ENCODE results near the gene ZNF280D.
"Not testable (repeated sequence)": the region's sequence is repeated elsewhere in the genome, so short reads cannot be mapped to it uniquely, and the experiment has no call there.

ZNF280D gene

DNA sequence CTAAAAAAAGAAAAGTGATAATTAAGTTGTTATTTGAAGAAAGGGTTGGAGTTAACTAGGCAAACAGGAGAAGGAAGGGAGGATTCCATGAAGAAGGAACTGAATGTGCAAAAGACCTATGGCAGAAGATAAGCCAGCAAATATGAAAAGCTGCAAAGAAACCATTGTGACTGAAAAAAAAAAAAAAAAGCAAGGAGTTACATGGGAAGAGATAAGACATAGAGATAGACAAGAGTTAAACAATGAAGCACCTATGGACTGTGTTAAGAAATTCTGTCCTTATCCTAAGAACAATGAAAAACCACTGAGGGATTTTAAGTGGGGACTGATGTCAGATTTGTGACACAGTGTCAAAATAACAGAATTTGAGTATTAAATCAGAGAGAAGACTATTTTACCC lies 17.0 kb downstream of the ZNF280D start:
- no peak for DNase-seq (ENCODE audit: low spot score)

DNA sequence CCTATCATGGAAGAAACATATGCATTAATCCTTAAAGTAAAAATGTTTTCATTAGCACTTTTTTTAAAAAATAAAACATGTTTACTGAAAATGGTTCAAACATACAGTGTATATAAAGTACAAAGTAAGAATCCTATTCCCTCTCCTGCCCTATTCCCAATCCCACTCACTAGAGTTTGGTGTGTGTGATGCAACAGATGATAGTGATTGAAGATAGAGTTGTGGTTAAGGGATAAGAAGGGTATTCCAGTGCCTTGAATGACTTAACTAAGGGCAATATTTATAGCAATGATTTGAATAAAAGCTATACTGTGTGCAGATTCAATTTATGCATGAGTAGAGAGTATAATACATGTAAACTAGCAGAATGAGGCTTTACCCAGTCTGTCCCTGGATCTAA lies 18.1 kb downstream of the ZNF280D start:
- DNase-seq (ENCODE audit: low spot score): no peak

DNA sequence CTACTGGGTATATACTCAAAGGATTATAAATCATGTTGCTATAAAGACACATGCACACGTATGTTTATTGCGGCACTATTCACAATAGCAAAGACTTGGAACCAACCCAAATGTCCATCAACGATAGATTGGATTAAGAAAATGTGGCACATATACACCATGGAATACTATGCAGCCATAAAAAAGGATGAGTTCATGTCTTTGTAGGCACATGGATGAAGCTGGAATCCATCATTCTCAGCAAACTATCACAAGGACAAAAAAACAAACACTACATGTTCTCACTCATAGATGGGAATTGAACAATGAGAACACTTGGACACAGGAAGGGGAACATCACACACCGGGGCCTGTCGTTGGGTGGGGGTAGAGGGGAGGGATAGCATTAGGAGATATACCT lies 23.8 kb downstream of the ZNF280D start:
- not testable (repeated sequence) for DNase-seq (ENCODE audit: low spot score)

DNA sequence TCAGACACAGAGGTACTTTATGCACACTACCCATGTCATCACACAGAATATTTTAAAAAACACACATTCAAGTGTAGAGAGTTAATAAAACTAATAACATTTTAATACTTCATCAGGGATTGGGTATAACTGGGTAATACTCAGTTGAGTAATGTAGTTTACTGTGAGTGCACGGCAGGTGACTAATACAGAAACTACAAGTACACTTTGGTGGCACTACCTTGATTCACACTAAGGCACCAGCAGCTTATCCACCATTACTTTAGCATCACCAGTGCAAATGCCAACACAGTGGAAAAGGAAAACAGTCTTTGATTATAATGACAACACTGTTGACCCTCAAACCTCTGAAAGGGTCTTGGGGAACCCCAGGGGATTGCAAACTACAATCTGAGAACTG lies 33.6 kb downstream of the ZNF280D start:
- DNase-seq (ENCODE audit: low spot score): no peak

DNA sequence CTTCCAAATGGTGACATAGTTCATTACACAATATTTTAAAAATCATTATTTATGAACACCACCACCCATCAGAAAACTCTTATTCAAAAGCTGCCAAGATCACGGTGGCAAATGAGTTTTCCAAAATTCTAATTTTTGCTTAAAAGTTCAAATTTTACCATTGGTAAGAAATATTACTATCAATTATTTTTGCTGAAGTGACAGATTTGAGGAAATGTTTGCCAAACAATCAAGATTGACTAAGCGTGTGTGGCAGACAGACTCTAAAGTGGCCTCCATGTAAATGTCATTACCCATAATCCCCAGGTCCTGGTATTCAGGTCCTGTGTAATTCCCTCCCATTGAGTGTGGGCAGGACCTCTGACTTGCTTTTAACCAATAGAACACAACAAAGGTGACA lies 35.0 kb downstream of the ZNF280D start:
- DNase-seq (ENCODE audit: low spot score): no peak

DNA sequence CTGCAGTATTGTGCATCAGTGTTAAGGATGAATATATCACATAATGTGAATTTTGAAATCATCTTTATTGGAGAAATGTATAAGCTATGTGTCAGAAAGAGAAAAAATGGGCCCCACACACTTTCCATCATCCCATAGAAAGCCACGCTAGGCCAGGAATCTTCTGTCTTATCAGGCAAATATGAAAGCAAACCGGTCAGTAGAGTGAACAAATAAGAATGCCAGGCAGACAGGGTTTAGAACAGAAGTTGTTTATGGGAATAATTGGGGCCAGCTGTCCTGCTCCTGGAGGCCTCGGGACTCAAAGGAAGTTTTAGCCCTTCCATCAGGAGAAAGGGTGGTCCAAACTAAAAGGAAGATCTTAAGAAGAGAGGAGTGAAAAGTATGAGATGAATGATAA lies 39.5 kb downstream of the ZNF280D start:
- no peak for DNase-seq (ENCODE audit: low spot score)

DNA sequence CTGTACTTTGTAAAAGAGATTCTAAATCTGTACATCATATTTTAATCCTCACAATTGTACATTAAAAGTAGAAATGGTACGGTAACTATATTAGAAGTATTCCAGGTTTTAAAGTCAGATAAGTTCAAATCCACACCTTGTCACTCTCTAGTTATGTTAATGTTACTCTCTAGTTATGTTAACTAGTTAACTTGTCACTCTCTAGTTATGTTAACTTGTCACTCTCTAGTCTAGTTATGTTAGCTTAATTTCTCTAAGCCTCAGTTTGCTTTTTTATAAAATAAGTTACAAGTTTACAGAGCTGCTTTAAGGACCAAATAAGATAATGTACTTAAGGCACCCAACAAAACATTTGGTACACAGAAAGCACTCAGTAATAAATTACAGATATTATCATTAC lies 42.6 kb downstream of the ZNF280D start:
- DNase-seq (ENCODE audit: low spot score): no peak

DNA sequence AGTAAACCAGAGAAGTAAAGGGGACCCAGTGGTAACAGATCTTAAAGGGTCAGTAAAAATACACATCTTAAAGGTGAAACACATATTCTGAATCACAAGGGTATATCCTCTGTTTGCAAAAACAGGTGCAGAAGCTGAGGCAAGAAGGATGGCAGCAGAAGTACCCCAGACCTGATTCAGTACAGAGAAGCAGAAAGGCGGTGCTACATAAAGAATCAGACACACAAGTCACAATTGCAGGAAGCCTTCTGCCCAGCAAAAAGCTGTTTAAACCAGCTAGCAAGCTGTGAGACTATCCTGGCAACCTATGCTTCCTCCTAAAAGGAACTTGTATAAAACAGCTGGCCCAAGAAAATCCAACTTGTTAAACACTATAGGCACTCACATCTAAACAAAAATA lies 49.4 kb downstream of the ZNF280D start:
- DNase-seq (ENCODE audit: low spot score): no peak

DNA sequence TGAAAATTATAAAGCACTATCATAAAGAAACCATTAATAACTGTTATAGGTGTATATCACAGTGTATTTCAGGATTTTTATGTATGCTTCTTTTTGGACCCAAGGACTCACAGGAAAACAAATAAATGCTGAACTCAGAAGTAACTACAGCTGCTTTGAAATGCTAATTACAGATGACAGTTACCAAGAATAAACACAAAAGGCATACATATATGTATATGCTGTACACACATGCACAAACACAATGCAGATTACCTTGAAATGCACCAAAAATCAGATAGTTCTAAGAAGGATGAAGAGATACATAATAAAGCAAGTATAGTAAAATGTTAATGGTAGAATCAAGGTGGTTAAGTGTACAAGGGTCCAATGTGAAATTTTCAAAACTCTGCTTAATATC lies 52.2 kb downstream of the ZNF280D start:
- DNase-seq (ENCODE audit: low spot score): no peak

DNA sequence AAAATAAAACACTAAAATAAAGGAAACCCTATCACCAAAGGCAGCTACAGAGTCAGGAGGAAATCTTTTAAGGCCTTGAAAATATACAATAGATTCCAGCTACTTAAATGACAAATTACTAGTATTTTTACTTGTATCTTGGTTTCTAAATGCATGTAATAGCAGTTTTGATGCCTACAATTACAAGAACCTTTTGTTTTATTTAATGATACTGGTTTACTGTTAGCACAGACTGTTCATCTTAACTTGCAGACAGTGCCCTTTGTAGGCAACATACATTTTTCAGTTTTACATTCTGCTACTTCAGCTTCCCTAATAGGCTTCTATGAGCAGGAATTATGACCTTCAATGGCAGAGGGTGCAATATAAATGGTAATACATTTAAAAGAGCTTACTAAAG lies 54.1 kb downstream of the ZNF280D start:
- no peak for DNase-seq (ENCODE audit: low spot score)

DNA sequence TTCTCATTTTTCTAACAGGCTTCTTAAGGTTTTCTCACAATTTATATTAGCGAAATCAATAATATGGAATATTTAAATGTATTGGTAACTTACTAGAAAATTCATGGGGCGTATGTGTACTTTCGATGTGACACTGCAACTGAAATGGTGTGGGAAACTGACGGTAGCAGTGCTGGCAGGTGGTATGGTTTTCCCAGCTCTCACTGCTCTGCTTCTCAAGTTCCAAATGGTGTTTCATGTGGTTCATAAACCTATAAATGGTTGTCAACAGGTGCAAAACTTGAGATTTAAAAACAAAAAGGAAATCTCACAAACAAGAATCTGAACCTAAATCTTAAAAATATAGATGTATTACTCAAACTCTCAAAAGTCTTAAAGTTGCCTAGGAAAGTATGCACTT lies 54.7 kb downstream of the ZNF280D start:
- DNase-seq (ENCODE audit: low spot score): no peak

DNA sequence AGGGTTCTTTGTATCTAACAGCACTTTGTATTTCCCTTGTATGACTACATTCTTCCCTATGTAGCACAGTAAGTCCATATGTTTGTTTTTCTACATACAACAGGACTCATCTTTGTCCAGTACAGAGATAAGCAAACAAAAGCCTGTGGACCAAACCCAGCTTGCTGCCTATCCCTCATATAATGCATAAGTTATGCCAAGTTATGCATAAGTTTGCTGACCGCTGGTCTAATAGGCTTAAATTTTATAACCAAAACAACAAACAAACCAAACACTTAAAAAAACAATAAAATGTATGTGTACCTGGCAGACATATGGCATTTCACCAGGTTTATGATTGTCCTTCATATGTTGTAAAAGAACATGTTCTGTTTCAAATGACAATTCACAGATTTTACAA lies 56.0 kb downstream of the ZNF280D start:
- DNase-seq (ENCODE audit: low spot score): no peak

DNA sequence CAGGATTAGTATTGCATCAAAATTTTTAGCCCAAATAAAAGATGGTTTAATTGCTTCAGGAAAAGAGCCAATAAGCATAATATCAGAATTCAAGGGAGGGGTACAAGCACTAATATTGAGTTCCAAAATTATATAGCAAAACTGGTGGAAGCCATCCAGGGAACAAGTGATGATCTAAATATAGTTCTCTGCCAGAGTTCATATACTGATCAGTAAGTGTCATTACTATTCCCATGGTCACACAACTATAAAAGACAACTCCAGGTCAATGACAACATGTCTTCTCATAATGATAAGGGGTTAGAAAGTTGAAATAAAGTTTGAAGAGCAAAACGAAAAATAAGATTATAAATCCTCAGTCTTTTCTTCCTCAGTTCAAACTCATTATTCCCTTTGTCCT lies 57.4 kb downstream of the ZNF280D start:
- no peak for DNase-seq (ENCODE audit: low spot score)

DNA sequence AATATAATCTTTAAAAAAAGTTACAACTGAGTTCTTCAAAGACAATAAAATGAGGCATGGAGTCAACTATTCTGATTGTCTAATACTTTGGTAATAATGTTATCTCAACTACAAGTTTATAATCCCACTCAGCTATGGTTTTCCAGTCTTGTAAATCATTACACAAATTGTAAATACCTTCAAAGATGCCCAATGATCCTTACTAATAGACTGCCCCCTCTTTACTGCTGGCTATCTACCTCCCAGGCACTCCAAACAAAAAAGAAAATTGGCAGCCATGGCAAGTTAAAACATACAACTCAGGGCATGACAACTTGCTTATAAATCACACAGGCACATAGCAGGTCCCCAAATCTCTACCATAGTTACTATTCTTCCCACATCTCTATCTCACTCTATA lies 58.5 kb downstream of the ZNF280D start:
- DNase-seq (ENCODE audit: low spot score): no peak

DNA sequence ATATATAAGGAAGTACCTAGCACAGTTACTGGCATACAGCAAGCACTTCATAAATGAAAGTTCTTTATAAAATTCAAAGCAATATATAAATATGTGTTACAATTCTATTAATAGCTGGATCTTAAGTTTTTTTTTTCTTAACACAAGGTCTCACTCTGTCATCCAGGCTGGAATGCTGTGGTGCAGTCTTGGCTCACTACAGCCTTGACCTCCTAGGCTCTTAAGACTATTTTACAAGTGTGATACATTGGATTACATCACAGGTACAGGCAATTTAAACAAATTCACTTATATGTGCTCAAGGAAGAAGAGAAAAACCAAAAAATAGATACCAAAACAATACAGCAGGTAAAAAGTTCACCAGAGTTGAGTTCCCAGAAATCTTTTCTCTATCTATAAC lies 60.6 kb downstream of the ZNF280D start:
- DNase-seq (ENCODE audit: low spot score): no peak

DNA sequence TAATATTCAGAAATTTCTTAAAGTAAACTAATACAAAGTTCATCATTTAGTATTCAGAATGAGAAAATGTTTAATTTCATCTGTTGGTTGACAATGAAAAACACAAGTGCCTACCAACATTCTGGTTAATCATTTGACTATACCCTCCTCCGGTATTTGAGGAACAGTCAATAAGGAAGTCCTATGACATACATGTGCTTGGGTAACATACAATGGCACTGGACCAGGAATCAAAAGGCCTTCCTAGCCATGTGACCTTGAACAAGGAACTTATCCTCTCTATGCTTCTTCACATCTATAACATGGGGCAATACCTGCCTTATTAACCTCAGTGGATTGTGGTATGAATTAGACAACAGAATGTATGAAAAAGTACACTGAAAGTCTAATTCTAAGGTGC lies 65.8 kb downstream of the ZNF280D start:
- no peak for DNase-seq (ENCODE audit: low spot score)

DNA sequence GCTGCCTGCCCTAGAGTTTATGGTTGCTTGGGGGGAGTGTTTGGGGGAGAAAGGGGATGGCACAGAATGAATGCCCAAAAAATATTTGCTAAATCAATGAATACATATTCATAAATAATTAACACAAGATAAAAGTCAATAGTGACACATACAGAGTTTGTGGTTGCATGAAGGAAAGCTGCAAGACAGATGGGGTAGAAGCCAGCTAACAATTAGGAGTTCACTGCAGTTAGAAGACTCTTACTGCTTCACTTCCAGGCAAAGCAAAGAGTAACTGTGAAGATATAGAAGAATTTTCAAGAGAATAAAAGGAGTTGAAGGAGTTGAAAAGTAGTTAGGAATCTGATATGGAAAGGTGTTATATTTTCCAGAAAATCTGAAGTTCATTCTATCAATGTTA lies 72.4 kb downstream of the ZNF280D start:
- DNase-seq (ENCODE audit: low spot score): no peak

DNA sequence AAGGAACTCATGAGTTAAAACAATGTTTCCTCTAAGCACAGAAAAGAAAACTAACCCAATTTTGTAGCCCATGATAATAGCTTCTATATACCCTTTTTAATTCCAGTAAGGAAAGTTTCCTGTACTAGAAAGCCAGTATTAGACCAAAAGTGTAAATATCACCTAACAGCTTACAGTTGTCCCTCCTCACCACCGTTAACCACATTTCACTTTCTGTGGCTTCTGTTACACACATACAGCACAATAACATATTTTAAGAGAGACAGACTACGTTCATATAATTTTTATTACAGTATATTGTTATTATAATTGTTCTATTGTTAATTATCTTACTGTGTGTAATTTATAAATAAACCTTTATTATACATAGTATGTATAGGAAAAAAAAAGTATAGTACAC lies 74.1 kb downstream of the ZNF280D start:
- DNase-seq (ENCODE audit: low spot score): no peak

DNA sequence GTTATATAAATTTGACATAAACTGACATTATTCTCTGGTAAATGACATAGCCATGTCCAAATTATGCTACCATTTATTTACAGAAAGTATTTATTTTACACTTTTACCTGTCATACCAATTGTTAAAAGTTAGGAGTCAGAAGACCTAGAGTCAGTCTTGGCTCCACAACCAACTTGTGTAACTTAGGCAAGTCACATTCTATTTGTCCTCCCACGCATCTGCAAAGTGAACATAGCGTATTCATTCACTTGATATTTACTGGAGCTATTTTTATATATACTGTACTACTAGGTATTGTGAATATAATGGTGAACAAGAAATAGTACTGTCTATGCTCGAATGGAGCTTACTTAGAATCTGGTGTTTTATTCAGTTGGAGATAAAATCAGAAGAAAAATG lies 78.7 kb downstream of the ZNF280D start:
- no peak for DNase-seq (ENCODE audit: low spot score)

DNA sequence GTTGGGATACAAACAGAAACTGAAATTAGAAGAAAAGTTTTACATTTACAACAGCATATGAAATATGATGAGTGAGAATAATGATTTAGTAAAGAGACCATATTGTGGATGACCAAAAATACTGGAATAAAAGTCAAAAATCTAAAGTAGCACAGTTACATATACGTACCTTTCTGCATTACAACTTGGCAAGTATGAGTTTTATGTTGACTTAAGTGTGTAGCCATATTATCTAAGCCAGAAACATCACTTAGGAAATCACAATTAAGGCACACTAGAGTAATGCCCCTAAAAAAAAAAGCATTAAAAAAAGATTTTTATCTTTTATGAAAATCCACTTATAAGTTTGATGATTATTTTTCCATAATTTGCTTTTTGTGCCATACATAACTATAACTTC lies 79.1 kb downstream of the ZNF280D start:
- no peak for DNase-seq (ENCODE audit: low spot score)

DNA sequence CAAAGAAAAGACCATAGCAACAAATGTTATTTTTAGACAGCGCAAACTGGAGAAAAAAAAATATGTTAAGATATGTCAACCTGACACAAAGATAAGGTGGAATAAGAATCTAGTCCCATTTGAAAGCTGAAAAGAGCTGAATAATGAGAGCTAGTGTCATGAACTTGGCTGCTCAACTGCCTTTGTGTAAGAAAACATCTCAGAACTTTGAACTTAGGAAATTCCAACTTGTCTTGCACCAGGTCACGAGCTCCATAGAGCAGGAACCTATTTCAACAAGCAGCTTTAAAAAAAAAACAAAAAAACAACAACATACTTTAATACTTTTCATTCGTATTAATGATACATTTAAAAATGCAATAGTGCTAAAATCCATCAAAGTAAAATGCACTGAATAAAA lies 79.5 kb downstream of the ZNF280D start:
- no peak for DNase-seq (ENCODE audit: low spot score)

DNA sequence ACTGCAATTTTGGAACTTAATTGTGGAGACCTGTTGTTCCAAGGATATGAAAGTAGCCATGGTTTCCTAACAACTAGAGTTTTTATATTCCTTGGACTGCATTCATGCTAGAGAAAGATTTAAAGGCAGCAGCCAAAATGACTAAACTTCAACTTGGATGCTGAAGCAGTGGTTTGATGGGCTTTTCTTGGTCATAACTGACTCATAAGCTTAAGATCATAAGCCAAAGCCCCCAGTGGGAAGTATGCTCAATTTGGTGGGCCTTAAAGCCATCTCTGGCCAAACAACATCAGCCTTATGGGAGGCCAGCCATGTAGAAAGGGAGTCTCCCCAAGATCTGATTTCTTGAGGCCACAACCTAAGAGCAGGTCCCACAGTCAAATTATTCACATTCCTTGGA lies 80.2 kb downstream of the ZNF280D start:
- no peak for DNase-seq (ENCODE audit: low spot score)

DNA sequence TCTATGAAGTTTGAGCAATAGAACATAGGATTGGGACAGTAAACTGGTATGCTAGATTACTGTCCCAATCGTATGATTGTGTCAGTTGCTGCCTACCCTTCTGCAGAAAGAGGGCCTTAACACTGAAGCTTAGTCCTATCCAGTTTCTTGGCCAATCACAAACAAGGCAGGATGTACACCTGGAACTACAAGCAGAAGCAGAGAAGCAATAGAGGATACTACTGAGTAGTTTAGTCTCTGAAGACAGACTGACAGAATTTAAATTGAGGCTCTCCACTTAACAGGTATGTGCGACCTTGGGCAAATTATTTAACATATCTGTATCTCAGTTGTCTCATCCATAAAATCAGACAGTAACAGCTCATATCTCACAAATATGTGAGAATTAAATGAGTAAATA lies 85.0 kb downstream of the ZNF280D start:
- DNase-seq (ENCODE audit: low spot score): no peak

DNA sequence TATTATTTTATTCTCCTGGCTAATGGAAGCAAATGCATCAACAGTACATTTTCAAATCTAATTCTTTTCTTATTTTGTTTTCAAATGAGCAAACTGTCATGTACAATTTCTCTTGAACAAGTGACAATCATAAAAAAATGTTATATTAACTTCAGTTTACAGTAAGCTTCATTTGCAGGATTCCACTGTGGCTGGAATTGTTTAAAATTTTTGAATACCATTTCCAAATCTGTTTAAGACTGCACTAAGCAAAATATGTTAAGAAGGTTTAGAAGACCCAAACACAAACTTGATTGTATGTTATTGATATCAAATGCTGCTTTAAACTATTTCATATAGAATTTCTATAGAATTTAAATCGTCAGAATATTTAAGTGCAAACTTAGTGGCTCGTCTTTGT lies 92.8 kb downstream of the ZNF280D start:
- no peak for DNase-seq (ENCODE audit: low spot score)

DNA sequence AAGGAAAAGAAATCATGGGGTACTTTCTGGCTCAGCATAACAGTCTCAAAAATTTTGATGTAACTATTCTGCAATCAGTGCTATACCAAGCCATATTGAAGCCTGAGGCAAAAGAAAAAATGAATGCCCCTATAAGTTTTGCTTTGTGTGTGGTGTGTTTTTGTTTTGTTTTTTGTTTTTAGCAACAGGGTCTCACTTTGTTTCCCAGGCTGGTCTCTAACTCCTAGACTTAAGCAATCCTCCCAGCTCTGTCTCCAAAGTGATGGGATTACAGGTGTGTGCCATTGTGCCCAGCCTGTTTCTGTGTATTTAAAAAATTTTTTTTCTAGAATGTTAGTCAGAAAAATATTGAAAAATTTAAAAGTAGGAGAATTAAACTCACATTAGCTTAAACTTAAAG lies 93.2 kb downstream of the ZNF280D start:
- DNase-seq (ENCODE audit: low spot score): no peak

DNA sequence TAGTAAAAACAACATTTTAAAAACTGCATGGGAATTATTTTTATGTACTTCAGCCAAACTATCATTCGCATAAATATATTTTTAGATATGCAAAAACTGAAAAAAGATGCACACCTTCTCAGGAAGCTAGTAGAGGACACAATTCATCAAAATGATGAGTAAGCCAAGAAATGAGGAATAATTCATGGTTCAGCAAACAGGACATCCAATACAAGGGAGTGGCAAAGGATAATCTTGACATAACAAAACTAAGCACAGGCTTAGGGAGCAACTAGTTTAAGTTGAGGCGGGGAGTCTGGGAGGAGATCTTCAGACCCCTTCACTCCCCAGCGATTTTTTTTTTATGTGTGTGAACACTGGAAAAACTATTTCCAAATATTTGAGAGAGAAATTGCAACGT lies 93.7 kb downstream of the ZNF280D start:
- DNase-seq (ENCODE audit: low spot score): no peak
